HepG2 (cell line): Measurements from ENCODE around the gene TTC16. TPM values are rescaled to one million over a fixed set of nuclear protein-coding genes. Genes with fewer than 3 reads are reported as not detected.

ENCODE experiments used
- EP300 ChIP-seq, 3 experiments: sonication (generic) in 1 of 3; formaldehyde crosslinking in 1 of 3; IDR thresholded peaks; 2 replicates each; pipeline versions ENCODE4 v1.5.1 to v1.6.1; 2011 to 2020; ENCODE audit warnings: low read depth in 2 of 3, low read length in 2 of 3, borderline replicate concordance in 1 of 3, improper control_type of control experiment in 1 of 3, mild to moderate bottlenecking in 1 of 3, missing genetic modification reagents in 1 of 3, moderate library complexity in 1 of 3
- HES4 ChIP-seq: sonication (generic); formaldehyde crosslinking; IDR thresholded peaks from 2 replicates; pipeline ENCODE4 v1.9.0; 2021; ENCODE audit warnings: mild to moderate bottlenecking, missing genetic modification reagents, borderline replicate concordance
- HOMEZ ChIP-seq: IDR thresholded peaks from 2 replicates; pipeline ENCODE4 v1.6.1; 2016; ENCODE audit warnings: low read depth
- IKZF4 ChIP-seq: sonication (generic); formaldehyde crosslinking; IDR thresholded peaks from 2 replicates; pipeline ENCODE4 v1.5.1; 2020; ENCODE audit warnings: borderline replicate concordance, mild to moderate bottlenecking, low read depth, missing genetic modification reagents; ENCODE audit errors: not compliant biosample characterization
- KAT2B ChIP-seq: fragments of 150-350 bp; IDR thresholded peaks from 2 replicates; pipeline ENCODE4 v1.6.1; 2014; ENCODE audit warnings: low read depth, low read length, borderline replicate concordance
- MIXL1 ChIP-seq: IDR thresholded peaks from 2 replicates; pipeline ENCODE4 v1.6.1; 2016
- MTA1 ChIP-seq: sonication (generic); formaldehyde crosslinking; IDR thresholded peaks from 2 replicates; pipeline ENCODE4 v1.4.0; 2020; ENCODE audit warnings: missing genetic modification reagents, mild to moderate bottlenecking, borderline replicate concordance
- PHF20 ChIP-seq: sonication (generic); formaldehyde crosslinking; IDR thresholded peaks from 2 replicates; pipeline ENCODE4 v1.5.0; 2020; ENCODE audit warnings: mild to moderate bottlenecking, missing genetic modification reagents
- POGZ ChIP-seq: sonication (generic); formaldehyde crosslinking; IDR thresholded peaks from 2 replicates; pipeline ENCODE4 v1.4.0; 2020; ENCODE audit warnings: mild to moderate bottlenecking, missing genetic modification reagents
- PPARG ChIP-seq: conservative IDR thresholded peaks from 2 replicates; pipeline ENCODE4 v1.6.1; 2016; ENCODE audit warnings: missing biosample characterization, missing genetic modification reagents
- TAF1 ChIP-seq: sonication (generic); formaldehyde crosslinking; IDR thresholded peaks from 2 replicates; pipeline ENCODE4 v1.4.0; 2020; ENCODE audit warnings: missing genetic modification reagents
- TAF15 ChIP-seq: fragments of 200-400 bp; formaldehyde crosslinking; IDR thresholded peaks from one replicate; pipeline ENCODE4 v1.6.1; 2018; ENCODE audit warnings: mild to moderate bottlenecking, low read depth, low read length; ENCODE audit not compliant: poor library complexity, severe bottlenecking
- TFDP2 ChIP-seq: sonication (generic); formaldehyde crosslinking; IDR thresholded peaks from 2 replicates; pipeline ENCODE4 v1.4.0; 2020; ENCODE audit warnings: missing genetic modification reagents
- XRCC5 ChIP-seq: fragments of 200-400 bp; formaldehyde crosslinking; optimal IDR thresholded peaks from 2 replicates; pipeline ENCODE3; 2017; ENCODE audit warnings: mild to moderate bottlenecking, low read length
- ZBTB43 ChIP-seq: sonication (generic); formaldehyde crosslinking; conservative IDR thresholded peaks from 2 replicates; pipeline ENCODE4 v1.4.0; 2020; ENCODE audit warnings: missing genetic modification reagents
- ZBTB7A ChIP-seq: sonication (generic); formaldehyde crosslinking; IDR thresholded peaks from 2 replicates; pipeline ENCODE4 v1.8.0; 2022; ENCODE audit warnings: mild to moderate bottlenecking, missing genetic modification reagents
- ZC3H4 ChIP-seq: sonication (generic); formaldehyde crosslinking; IDR thresholded peaks from 2 replicates; pipeline ENCODE4 v1.4.0; 2020; ENCODE audit warnings: missing genetic modification reagents, borderline replicate concordance
- ZNF17 ChIP-seq: sonication (generic); formaldehyde crosslinking; IDR thresholded peaks from 2 replicates; pipeline ENCODE4 v1.5.0; 2020; ENCODE audit warnings: mild to moderate bottlenecking, missing genetic modification reagents
- ZNF441 ChIP-seq: sonication (generic); formaldehyde crosslinking; IDR thresholded peaks from 2 replicates; pipeline ENCODE4 v1.7.0; 2021; ENCODE audit warnings: missing genetic modification reagents, borderline replicate concordance
- ZNF7 ChIP-seq: IDR thresholded peaks from 2 replicates; pipeline ENCODE4 v1.6.1; 2016; ENCODE audit warnings: missing biosample characterization, missing genetic modification reagents
- polyA plus RNA-seq, 8 experiments: library from polyadenylated mRNA; depleted of rRNA in 3 of 8; stranded (reverse) in 7 of 8; unstranded in 1 of 8; fragments of >200 nt; fragmentation: Illumina TruSeq in 4 of 8; extraction: Trizol in 4 of 8; gene quantifications; 2 replicates each; pipeline versions ENCODE4 v1.2.1 to v1.2.3, GENCODE V29; 2011 to 2016; ENCODE audit warnings: low read depth in 4 of 8, missing spikeins in 1 of 8, mixed read lengths in 1 of 8; ENCODE audit not compliant: insufficient read depth in 1 of 8
- total RNA-seq, 5 experiments: library from RNA; depleted of rRNA; stranded (reverse); fragments of >200 nt; fragmentation: Illumina TruSeq; extraction: Trizol; gene quantifications; 2 replicates each; pipeline ENCODE4 v1.2.3, GENCODE V29; 2016; ENCODE audit warnings: low read depth in 1 of 5

Gene TTC16
- total and polyA plus RNA-seq, 2 of the 13 experiments (the other 11 are each of a cell fraction or from before 2014, with no cell fraction given): not detected

GRCh38 chr9:127734747-127735529 is 19.1 kb downstream of the TTC16 start, which contains the start of gene TOR2A (continued):
- TF ChIP-seq HES4 (CRISPR knock-in tag): no peak
- peak; percentile 94 for TF ChIP-seq XRCC5
- peak; percentile 67; the same call in 1 of the 2 replicates for TF ChIP-seq PHF20 (CRISPR knock-in tag)
- TF ChIP-seq PPARG (CRISPR knock-in tag): peak; percentile 12
- peak; percentile 78; the same call in 1 of the 2 replicates for TF ChIP-seq MTA1
- peak; percentile 13 to 29; a peak in 1 of 4 replicates for TF ChIP-seq EP300 (IDR thresholded peaks at IDR 0.05; ENCODE audit: low read depth in 2 of 2, low read length in 2 of 2)
- no peak for TF ChIP-seq EP300 (CRISPR knock-in tag; IDR thresholded peaks at IDR 0.05; ENCODE audit: borderline replicate concordance)
- TF ChIP-seq POGZ (CRISPR knock-in tag): no peak; the same call in 1 of the 2 replicates
- 0 out of 2 replicates have a peak, but pooled peaks have one; percentile 4 for TF ChIP-seq KAT2B
- peak; percentile 51; the same call in 1 of the 2 replicates for TF ChIP-seq TAF1
- TF ChIP-seq HOMEZ (CRISPR knock-in tag): peak; percentile 24; the same call in 1 of the 2 replicates
- no peak for TF ChIP-seq ZNF7
- TF ChIP-seq ZBTB7A: 0 out of 2 replicates have a peak, but pooled peaks have one; percentile 12
- TF ChIP-seq IKZF4: peak; percentile 63
- 0 out of 2 replicates have a peak, but pooled peaks have one; percentile 24 for TF ChIP-seq ZBTB43 (CRISPR knock-in tag)
- no peak for TF ChIP-seq ZC3H4 (CRISPR knock-in tag)
- no peak for TF ChIP-seq TAF15
- no peak for TF ChIP-seq ZNF17 (CRISPR knock-in tag)
- no peak for TF ChIP-seq ZNF441 (CRISPR knock-in tag)
- peak; percentile 76 for TF ChIP-seq TFDP2 (CRISPR knock-in tag)
- peak; percentile 52; the same call in 1 of the 2 replicates for TF ChIP-seq MIXL1 (CRISPR knock-in tag)
- TF ChIP-seq, all 625 proteins: peak for 230
